HG03045 (cell line): ENCODE measurements around the gene PRUNE2.
A peak's percentile ranks its signal among the peaks of the same experiment; 100 is the strongest.
"Not testable (repeated sequence)": the region's sequence is repeated elsewhere in the genome, so short reads cannot be mapped to it uniquely, and the experiment has no call there.

Experiments used
- ATAC-seq: cut with Tn5 transposase; IDR thresholded peaks from one replicate; pipeline ENCODE4 v1.9.1; 2021; ENCODE audit warnings: mild to moderate bottlenecking, moderate library complexity; ENCODE audit not compliant: unreplicated experiment

The PRUNE2 gene

DNA sequence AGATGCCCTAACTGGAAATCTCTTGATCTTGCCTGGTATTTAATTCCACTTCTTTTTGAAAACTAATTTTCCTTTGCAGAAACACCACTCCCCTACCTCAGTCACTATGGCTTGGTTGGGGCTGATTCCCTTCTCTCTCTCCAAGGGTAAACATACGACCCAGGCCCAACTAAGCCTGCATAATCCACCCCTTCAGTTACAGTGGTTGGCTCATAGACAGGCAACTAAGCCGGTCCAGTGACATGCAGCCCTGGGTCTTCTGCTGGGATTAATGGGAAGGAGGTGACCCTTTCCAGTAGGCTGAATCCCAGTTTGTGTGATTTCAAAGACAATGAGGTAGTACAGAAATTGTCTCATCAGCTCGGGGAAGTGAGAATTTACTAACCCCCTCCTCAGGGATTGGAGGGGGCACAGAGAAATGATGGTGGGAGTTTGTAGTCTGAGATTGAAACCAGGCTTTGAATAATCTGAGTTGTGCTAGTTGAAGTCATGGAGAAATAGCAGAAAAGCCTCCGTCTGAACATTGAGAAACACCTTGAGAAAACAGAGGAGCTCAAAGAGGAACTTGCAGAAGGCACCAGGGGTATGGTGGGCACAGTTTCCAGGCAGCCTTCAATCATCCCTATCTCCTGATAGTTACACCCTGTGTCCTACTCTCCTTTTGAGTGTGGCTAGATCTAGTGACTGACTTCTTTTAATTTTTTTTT lies 298.0 kb downstream of the PRUNE2 start:
- ATAC-seq: no peak

DNA sequence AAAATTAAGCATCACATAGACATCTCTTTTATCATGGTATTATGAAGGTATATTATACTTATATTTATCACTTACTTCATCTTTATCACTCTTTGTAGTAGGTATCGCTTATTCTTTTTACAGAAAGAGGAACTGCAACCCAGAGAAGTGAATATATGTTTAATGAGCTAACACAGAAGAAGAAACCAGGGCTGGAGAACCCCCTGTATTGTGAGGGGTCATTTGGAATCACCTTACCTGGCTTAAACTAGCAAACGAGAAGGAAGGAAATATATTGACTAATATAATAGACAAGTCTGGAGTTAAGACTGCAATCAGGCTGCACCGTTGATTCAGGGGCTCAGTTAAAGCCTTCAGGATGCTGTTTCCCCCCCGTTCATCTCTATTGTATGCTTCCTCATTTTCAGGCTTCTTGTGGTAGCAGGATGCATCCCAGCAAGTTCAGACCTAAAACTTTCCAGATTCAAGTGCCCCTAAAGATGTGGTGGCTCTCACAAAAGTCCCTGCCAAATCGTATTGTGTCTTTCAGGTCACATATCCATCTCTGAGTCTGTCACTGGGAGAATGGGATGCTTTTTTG lies 300.5 kb downstream of the PRUNE2 start:
- ATAC-seq: peak; percentile 75

DNA sequence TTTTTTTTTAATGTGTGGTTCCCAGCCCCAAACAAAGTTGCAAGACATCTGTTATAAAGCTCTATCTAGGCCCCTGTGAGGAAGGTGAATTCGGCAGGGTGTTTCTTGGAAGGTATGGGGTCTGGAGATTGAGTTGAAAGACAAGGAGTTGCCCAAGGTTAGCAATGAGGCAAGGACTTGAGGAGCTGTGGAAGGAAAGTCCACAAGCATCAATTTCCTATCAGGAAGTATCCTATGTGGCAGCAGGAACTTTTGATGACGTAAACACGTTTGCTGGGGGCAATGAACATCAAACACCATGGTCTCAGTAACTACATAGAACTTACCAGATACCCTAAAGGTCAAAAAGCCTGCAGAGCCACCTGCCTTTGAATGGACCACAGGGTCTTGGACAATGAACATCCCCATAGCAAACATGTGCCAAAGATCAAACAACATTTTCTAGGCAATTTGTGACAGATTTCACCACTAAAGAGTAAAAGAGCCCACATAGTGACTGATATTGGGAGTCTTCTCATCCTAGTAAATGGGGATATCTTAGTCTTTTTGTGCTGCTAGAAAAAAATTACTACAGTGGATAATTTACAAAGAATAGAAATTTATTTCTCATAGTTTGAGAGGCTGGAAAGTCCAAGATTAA lies 301.9 kb downstream of the PRUNE2 start:
- no peak for ATAC-seq

DNA sequence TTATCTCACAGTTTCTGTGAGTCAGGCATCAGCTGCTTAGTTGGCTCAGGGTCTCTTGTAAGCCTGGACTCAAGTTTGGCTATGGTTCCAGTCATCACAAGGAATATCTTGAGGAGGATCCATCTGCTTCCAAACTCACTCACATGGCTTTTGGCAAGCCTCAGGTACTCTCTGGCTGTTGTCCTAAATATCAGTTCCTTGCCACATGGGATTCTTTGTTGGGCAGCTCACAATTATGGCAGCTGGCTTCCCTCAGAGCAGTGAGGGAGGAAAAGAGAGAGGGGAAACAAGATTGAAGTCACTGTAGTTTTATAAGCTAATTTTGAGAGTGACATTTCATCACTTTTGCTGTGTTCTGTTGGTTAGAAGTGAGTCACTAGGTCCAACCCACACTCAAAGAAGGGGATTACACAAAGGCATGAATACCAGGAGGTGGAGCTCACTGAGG lies 302.4 kb downstream of the PRUNE2 start:
- no peak for ATAC-seq

DNA sequence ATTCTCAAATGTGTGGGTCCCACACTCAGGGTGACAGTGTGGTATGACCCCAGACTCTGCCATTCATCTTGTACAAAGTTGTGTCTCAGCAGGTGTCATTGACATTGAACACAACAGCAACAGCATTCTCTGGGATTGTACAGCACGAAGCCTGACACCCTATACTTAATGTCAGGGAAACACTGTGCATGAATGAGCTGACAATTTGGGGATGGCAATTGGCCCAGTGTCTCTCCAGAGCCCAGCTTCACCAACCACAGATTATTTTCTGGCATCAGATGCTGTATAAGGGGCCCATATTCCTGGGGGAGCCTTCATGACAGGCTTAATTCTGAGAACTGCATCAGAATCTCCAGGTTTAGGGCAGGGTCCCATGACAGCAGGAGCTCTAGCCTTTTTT lies 303.7 kb downstream of the PRUNE2 start:
- no peak for ATAC-seq

DNA sequence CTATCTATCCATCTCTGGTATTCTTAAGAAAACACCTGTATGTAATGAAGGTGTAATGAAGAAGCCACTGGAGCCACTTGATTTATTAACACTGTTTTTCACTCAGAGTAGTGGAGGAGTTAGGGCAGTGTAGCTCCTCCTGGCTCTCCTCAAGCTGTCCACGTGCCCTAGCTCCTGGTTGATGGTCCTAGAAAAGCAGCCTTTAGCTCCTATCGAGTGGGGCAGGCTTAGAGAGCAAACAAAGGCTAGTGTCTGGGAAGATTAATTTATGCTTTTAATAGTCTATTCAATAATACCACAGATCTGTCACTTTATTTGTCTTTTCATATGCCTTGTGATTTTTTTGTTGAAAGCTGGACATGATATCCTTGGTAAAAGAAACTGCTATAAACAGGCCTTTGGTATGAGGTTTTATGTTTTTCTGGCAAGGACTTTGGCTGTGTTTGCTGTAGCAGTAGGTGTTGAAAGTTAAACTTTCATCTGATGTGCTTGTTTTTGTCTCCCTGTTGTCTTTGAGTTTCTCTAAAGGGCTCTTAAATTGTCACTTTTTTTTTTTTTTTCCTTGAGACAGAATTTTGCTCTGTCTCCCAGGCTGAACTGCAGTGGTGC lies 305.8 kb downstream of the PRUNE2 start:
- no peak for ATAC-seq

DNA sequence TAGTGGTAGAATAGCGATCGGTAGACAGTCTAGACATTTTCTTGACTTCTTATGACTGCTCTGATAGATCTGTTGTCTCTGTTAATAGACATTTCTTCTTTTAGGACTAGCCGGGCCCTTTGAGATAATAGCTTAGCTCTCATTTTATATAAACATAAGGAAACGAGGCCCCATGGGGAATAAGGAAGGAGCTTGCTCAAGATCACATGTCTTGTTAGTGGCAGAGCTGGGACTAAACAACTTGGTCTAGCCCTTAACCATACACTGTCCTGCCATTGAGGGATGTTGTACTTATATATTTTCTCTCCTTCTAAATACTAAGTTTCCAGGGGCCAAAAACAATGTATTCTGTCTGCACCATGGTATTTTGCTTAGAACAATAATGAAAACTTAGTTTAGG lies 306.9 kb downstream of the PRUNE2 start:
- no peak for ATAC-seq

DNA sequence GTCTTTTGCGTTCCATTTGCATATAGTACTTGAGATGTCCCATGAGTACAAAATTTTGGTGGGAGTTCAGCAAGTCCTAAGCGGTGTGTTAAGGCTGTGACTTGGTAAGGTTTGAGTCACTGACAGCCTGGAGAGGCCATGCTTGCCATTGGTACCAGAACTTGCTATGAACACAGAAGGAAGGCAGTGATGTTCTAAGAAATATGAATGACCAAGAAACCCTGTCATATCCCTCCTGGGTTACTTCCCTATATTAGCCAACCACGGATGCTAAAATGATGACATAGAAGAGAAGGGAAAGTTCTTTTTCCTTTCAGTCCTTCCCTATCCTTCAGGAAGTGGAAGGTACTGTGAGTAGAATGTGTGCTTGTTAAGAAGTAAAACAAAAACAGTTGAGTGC lies 310.3 kb downstream of the PRUNE2 start:
- ATAC-seq: no peak

DNA sequence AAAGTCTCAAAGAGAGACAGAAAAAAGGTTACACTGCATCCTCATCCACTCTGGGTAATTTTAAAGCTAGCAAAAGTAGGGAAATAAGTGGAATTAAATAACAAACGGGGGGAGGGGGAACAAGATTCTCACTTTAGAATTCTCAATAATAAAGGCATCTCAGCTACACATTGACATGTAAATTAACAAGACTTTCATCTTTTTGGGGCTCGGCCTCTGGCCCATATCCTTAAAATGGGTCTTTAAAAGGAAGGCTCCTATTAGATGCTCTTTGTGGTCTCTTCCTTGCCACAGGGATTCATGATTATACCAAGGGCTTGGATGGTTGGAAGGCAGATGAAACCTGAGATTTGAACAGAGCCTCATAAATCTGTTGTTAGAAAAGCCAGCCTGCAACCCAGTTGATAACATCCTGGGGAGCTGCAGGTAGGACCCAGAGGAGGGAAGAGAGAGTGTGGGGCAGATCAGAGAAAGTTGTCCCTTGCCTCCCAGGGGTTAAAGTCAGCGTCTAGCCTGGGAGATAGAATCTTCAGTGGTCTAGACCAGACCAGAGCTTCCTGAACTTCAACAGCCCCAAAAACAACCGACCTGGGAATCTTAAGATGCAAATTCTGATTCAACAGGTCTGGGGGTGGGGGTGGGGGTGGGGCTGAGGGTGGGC lies 311.0 kb downstream of the PRUNE2 start:
- no peak for ATAC-seq

DNA sequence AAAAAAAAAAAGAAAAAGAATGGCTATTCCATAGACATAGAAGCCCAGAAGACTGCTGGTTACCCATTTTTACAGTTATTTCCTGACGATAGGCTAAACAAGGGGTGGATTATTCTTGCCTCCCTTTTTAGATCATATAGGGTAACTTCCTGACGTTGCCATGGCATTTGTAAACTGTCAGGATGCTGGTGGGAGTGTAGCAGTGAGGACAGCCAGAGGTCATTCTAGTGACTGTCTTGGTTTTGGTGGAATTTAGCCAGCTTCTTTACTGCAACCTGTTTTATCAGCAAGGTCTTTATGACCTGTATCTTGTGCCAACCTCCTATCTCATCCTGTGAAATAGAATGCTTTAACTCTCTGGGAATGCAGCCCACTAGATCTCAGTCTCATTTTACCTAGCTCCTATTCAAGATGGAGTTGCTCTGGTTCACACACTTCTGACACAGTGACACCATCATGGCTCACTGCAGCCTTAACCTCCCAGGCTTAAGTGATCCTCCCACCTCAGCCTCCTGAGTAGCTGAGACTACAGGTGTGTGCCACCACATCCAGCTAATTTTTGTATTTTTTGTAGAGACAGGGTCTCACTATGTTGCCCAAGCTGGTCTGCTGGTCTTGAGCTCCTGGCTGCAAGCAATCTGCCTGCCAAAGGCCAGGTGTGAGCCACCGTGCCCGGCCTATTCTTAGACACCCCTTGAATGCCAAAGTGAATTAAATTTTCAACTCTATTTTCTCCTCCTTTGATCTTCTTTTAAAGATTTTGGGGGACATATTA lies 311.8 kb downstream of the PRUNE2 start:
- ATAC-seq: not testable (repeated sequence)

DNA sequence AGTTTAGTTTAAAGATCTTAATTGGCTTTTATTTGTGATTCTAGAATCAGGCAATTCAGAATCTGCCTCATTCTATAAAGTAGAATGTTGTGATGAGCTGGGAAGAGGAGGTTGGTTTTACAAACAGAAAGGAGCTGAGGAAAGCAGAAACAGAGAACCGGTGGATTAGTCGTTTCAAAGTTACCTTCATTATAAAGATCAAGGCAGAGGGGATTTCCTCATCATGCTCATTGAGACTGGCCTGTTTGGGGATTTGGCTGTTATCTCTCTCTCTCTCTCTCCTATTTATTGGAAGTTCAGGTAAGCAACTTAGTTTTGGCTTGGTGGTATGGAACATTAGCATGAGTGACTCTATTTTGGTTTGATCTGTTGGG lies 313.0 kb downstream of the PRUNE2 start:
- ATAC-seq: no peak

DNA sequence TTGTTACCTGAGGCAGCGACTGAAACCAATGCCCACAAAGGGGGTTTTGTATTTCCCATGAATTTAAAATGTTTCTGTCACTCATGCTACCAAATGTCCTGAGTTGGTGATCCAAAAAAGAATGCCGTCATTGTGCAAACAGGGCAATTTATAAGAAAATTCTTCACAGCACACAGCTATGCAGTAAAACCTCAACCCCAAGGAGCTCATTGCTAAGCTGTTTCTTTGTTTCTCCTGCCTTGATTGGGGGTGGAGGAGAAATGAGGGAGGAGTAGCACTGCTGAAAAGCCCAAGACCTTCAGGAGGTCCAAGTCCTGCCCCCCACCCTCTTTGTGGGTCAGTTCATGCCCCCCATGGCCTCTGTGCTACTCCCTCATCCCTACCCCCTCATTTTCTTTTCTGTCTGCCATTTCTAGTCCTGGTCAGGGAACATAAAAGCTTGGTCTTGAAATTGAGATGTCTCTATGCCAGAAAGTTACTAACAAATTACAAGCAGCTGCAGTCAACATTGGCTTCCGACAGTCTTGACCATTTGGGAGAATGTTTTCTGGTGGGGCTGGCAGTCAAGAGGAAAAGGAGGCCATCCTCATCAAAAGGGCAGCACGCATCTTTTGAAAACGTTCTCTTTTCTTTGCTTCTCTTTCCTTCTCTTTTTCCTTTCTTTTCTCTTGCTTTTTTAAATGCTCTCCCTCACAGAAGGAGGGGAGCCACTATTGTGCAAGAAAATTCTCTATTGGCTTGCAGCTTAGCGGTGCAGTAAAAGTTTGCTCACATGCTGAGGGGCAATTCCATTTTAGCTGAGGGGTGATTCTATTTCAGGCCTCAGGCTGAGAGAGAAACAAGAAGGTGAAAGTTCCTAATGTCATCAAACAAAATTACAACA lies 313.6 kb downstream of the PRUNE2 start:
- no peak for ATAC-seq

DNA sequence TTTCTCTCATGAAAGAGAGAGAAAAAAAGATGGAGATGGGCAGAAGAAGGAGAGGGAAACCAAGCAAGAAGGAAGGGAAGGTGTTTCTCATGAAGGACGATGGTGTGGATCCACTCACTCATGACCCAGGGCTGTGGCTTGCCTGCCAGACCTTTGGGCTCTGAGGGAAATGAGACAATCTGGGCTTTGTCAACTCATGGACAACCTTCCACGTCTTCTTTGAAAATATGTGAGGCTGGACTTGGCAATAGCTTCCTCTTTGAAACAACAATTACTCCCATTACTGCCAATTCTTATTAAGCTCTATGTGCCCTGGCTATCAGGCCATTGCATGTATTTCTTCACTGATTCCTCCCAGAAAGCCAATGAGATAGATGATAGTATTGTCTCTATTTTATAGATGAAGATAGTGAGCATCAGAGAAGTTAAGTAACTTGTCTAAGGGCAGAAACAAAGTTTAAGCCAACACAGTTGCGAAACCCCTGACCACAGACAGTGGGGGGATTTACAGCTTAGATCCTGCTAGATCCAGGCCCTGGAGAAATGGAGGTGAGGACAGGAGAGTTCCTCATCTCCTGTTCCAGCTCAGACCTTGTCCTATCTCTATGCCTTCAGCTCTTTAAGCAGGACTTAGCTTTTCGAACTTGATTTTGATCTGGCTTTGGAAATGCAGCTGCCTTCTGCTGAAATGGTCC lies 314.5 kb downstream of the PRUNE2 start:
- no peak for ATAC-seq

DNA sequence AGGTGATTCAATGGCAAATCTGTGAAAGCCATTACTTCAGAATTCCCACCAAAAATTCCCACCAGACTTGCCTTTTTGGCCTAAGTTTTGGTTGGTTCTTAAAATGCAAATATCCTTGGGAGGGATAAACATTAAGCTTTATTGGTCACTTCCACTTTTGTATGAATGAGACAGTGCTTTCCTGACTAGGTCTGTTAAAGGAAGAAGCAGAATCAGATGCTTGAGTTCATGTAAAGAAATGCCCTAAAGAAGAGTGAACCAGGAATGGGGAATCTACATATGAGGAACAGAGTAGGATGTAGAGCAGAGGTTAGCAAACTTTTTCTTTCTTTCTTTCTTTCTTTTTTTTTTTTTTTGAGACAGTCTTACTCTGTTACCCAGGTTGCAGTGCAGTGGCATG lies 317.6 kb downstream of the PRUNE2 start:
- ATAC-seq: no peak

DNA sequence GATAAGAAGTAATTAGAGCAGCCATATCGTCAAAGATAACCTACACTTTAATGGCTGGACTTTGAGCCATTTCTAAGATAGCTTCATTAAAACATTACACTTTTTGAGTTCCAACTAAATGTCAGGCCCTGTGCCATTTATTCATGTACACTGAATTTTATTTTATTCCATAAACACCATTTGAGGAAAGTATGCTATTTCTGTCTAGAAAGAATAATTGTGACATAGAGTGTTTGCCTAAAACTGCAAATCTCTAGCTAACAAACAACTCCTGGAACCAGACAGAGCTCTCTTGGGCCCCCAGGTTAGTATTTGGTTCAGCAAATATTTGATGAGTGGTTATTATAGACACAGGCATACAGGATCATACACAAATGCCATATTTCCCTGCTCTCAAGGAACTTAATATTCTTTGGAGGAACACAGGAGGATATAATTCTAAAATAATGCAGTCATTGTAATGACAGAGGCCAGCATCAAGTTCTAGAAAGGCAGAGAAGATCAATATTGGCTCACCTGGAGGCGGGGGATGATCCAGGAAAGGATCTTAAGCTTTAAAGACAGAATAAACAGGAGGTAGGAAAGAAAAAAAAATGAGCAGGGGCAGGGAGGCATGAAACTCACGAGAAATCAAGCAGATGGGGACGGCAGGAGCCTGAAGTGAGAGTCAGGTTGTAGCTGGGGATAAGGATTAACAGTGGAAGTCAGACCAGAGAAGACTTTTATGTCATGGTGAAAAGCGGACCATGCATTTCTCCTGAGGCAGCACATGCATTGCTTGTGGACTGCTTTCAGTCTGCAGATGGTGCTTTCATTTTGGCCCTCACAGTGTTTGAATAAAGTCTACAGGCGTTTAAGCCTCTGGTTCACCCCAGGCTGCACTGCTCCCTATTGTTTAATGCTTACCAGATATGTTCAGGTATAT lies 319.3 kb downstream of the PRUNE2 start:
- no peak for ATAC-seq

DNA sequence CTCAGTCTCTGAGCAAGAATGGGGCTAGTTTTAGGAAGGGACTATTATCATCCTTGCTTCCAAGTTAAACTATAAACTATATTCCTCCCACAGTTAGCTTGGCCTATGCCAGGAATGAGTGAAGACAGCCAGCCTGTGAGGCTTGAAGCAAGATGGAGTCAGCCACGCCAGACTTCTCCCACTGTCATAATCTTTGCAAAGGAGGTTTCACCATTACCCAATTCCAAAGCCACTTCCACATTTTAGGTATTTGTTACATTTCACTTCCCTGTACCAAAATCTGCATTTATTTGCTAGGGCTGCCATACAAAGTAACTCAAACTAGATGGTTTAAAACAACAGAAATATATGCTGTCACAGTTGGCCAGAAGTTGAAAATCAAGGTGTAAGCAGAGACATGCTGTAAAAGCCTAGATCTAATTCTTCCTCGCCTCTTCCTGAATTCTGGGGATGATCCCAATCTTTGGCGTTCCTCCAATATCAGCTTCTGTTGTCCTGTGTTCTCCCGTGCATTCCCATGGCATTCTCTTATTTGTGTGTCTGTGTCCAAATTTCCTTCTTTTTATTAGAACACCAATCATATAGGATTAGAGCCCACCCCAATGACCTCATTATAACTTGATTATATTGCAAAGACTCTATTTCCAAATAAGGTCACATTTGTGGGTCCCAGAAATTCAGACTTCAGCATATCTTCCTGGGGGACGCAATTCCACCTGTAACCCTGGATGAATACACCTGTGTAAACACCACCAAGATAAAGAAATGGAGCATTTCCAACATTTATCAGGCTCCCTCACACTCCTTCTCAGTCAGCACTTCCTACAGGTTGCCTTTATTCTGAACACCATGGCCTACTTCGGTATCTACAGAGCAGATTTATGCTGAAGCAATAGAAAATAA lies 320.2 kb downstream of the PRUNE2 start:
- ATAC-seq: no peak

DNA sequence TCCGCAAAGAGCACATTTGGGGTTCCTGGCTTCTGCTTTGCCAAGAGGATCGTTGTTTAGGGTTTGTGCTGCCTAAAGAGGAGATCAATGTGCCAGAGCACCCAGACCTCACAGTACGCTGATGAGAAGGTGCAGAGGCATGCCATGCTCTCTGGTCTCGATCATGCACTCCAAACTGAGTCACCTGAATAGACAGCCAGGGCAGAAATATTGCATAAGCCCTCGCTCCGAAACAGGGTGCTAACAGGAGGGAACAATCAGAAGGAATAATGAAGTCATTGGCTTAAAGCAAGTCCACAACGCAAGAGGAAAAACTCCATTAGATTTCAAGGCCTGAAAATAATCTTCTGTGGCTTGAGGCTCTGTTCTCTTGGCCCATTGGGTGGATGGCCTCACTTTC lies 322.7 kb downstream of the PRUNE2 start:
- ATAC-seq: no peak
